Activated T-helper 9 cell treated with anti-CD3 and anti-CD28 coated beads, Interleukin-2, amount 50 U/mL, for 16 hours (primary cell): ENCODE results near the gene RASA2.

ENCODE experiments used
- DNase-seq: peaks from one replicate; pipeline ENCODE4 v3.0.0-alpha.2; 2020; ENCODE audit warnings: low read depth

The RASA2 gene

GRCh38 chr3:141538568-141539240, 51.9 kb downstream of the RASA2 start:
- no peak for DNase-seq

- no peak for DNase-seq
These were observed 52.8 kb downstream of the RASA2 start for GRCh38 chr3:141539431-141540187.

GRCh38 chr3:141540531-141540930, 53.7 kb downstream of the RASA2 start:
- no peak for DNase-seq

- DNase-seq, result no peak
These were observed 55.6 kb downstream of the RASA2 start for GRCh38 chr3:141542202-141542969.

- no peak for DNase-seq
These were observed 56.2 kb downstream of the RASA2 start for GRCh38 chr3:141542989-141543388.

GRCh38 chr3:141544697-141545096, 57.9 kb downstream of the RASA2 start:
- no peak for DNase-seq

- no peak for DNase-seq
These were observed 59.3 kb downstream of the RASA2 start for GRCh38 chr3:141546081-141546480.

GRCh38 chr3:141546586-141546985, 59.8 kb downstream of the RASA2 start:
- DNase-seq, result no peak

GRCh38 chr3:141547791-141548190, 61.0 kb downstream of the RASA2 start:
- no peak for DNase-seq

GRCh38 chr3:141550926-141551665, 64.3 kb downstream of the RASA2 start:
- no peak for DNase-seq

GRCh38 chr3:141552440-141552991, 65.7 kb downstream of the RASA2 start:
- no peak for DNase-seq

- no peak for DNase-seq
These were observed 66.2 kb downstream of the RASA2 start for GRCh38 chr3:141553055-141553454.

GRCh38 chr3:141556034-141556433, 69.2 kb downstream of the RASA2 start:
- DNase-seq, result no peak

- no peak for DNase-seq
These were observed 71.3 kb downstream of the RASA2 start for GRCh38 chr3:141557961-141558706.

- DNase-seq, result no peak
These were observed 74.7 kb downstream of the RASA2 start for GRCh38 chr3:141561426-141562034.

GRCh38 chr3:141564241-141564640, 77.4 kb downstream of the RASA2 start:
- no peak for DNase-seq

- no peak for DNase-seq
These were observed 83.2 kb downstream of the RASA2 start for GRCh38 chr3:141570068-141570467.

- DNase-seq, result no peak
These were observed 89.3 kb downstream of the RASA2 start for GRCh38 chr3:141575879-141576743.

GRCh38 chr3:141576744-141577052, 89.9 kb downstream of the RASA2 start:
- no peak for DNase-seq
